ENCODE measurements around the gene CEP131.

CEP131 gene

DNA sequence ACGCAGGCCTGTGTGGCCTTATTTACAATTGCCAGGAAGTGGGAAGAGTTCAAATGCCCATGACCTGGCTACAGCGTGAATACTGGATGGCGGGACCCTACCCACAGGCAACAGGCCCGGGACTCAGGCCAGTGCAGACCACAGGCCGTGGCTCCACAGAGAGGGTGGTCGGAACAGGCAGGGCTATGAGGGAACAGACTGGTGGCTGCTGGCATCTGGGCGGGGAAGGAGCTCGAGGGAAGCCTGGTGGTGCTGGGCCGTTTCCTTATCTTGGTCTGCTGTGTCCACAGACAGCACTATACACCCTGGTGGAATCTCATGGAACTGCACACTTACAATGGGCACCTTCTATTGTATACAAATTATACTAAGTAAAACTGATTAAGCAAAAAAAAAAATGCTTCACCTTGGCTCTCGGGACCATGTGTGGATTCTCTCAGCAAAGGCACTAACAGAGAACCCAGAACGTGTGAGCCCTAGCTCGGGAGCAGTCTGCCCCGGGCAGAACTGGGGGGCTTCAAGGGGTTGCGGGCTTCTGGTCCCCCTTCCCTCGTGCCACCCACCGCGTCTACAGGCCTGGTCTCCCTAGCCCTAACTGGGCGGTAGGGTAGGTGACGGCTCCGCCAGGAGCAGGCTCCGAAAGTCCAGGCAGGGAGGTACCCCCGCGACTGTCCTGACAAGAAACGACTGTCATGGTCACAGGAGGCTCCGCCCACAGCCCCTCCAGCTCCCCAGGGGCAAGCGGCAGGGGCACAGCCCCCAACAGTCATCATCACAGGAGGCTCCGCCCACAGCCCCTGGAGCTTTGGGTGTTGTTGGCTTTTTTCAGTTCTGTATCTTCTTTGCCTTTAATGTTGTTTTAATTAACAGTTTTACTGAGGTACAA lies 21.8 kb downstream of the CEP131 start:
- DNase-seq (ENCODE audit: low read depth in 1 of 2, low spot score in 1 of 2), result no peak

DNA sequence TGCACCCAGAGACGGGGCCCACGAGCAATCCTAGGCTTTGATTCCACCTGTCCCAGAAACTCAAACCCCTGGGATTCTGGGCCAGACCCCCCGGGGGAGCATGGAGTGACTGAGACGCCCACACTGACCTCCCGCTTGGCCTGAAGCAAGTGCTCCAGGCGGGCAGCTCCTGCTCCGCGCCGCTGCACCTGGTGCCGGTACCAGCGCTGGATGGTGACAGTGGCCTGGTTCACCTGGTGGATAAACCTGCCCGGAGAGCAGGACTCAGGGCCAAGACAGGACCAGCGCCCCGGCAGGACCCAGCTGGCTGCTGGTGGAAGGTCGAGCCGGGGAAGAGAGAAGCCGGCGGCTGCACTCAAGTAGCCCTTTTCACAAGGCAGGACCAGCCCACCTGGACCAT lies 22.6 kb downstream of the CEP131 start:
- DNase-seq (ENCODE audit: low read depth in 1 of 2, low spot score in 1 of 2), result no peak

DNA sequence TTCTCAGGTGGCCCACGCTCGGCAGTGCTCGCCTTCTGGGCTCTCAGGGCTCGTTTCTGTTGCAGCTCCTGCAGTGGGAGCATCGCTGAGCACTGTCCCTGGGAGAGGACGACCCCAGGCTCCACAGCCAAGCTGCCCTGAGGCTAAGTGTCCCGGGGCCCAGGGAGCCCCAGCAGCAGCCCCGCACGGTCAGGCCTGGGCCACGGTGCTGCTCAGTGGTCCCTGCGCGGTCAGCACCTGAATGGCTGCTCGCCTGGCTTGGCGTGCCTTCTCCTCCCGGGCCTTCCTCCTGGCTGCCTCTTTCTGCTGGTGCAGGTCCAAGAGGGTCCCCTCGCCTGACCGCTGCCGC lies 23.3 kb downstream of the CEP131 start:
- DNase-seq (ENCODE audit: low read depth in 1 of 2, low spot score in 1 of 2), result no peak

DNA sequence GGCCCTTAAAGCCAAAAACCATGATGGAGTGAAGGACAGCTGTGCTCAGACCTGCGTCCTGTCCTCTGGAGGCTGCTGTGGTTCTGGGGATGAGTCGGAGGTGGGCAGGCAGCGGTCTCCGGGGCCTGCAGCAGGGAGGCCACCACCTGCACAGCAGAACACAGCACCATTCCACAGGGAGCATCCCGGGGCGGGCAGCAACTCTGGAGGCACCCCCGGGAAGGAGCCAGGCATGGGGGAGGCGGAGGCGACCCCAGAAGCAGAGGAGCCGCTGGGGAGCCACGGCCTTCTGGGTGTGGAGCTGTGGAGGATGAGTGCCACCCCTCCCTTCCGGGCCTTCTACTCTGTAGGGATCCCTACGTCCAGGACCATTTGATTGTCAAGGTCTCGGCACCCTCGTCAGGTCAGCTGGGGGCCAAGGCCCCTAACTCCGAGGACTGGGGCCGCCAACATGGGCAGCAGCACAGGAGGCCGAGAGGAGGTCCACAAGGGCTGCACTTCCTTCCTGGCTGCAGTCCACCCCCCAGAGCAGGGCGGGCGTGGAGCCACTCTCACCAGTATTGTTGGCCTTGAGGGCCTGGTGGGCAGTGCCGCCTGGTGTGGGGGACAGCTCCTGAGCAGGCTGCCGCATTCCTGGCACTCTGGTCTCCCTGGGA lies 23.8 kb downstream of the CEP131 start:
- DNase-seq (ENCODE audit: low read depth in 1 of 2, low spot score in 1 of 2), result no peak

DNA sequence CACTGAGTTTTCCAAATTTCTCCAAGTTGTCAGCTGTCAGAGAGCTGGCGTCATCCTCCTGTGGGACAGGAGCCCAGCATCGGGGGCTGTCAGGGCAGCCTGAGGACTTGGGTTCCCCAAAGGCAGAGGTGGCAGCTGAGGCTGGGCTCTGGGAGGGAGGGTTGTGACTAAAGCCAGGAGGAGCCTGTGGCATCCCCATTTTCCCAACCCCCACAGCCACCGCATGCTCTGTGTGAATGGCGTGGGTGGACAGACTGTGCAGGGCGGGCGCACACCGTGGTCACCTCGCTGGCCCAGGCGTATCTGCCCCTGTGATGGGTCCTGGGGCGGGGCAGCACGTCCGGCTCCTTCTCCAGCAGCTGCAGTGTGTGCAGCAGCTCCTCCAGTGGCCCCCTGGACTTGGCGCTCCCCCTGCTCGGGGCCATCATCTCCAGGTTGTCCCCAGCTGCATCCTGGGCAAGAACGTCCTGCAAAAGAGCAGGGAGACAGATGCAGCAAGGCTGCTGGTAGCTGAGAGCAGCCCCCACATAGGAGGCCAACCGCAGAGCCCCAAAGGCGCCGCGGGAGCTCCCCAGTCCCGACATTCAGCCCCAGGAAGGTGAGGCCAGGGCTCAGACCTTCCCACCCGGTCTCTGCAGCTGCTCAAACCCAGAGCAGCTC lies 24.8 kb downstream of the CEP131 start:
- no peak for DNase-seq (ENCODE audit: low read depth in 1 of 2, low spot score in 1 of 2)

DNA sequence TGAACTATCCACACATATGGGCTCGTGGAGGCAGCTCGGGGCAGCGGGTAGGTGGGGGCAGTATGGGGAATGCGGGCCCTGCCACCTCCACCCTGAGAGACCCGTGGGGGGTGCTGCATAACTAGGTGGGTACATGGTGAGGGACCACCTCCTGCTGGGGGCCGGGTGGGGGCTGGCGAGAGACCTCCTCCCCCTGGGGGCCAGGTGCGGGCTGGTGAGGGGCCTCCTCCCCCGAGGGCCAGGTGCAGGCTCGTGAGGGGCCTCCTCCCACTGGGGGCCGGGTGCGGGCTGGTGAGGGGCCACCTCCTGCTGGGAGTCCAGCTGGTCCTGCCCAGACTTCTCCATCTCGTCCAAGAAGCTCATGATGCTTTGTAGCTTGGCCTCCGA lies 25.4 kb downstream of the CEP131 start:
- DNase-seq (ENCODE audit: low read depth in 1 of 2, low spot score in 1 of 2), result no peak

DNA sequence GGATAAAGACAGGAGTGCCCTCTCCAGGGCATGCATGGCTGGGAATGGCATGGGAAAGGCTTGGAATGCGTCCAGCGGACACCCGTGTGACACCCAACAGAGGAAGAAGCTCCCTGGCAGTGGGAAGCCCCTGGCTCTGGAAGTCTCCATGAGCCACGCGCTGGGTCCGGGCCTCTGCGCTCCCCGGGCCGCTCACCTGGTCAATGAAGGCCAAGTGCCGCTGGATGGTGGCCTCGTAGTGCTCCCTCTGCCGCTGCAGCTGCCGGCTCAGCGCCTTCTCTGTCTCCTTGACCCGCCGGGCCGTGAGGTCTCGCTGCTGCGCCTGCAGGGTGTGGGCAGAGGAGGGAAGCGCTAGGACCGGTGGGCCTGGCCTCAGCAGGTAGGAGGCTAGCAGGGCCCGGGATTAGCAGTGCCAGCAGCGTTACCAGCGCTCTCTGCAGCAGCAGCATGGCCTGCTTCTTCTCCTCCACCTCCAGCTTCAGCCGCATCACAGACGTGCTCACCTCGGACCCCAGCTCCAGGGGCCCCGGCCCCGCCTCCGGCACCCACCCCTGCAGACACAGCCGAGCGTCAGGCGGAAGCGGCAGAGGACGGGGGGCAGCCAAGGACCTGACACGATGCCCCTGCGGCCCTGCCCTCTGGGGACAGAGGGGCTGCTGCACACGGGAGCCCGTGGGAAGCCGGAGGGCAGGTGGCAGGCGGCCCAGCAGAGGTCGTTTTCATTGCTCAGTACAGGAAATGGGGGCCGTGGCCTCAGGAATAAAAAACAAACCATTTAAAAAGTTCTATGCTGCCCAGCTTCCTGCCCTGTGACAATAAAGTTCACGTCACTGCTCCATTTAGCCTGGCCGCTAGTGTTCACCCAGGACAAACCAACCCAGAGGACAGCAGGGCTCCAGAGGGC lies 26.0 kb downstream of the CEP131 start:
- no peak for DNase-seq (ENCODE audit: low read depth in 1 of 2, low spot score in 1 of 2)

DNA sequence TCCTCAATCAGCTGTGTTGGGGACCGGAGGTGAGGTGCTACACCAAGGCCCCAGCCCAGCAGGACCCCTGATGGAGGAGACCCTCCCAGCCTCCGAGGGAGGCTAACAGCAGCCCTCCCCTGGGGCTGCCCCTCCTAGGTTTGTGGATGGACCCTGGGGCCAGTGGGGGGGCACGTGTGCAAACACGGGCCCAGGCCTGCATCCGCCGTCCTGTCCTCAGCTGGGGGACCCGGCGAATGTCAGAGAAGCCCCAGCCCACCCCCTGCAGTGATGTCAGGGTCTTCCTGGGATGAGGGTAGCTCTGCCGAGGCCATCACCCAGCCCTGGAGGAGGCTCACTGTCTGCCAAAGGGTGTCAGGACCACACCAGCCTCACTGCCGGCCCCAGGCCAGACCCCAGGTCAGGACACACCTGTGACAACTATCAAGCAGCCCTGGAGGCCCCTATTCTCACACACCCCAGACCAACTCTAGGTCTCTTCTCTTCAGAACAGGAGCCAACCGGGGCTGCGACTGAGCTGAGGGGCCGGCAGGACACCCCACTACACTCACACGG lies 26.7 kb downstream of the CEP131 start:
- DNase-seq (ENCODE audit: low read depth in 1 of 2, low spot score in 1 of 2), result no peak

DNA sequence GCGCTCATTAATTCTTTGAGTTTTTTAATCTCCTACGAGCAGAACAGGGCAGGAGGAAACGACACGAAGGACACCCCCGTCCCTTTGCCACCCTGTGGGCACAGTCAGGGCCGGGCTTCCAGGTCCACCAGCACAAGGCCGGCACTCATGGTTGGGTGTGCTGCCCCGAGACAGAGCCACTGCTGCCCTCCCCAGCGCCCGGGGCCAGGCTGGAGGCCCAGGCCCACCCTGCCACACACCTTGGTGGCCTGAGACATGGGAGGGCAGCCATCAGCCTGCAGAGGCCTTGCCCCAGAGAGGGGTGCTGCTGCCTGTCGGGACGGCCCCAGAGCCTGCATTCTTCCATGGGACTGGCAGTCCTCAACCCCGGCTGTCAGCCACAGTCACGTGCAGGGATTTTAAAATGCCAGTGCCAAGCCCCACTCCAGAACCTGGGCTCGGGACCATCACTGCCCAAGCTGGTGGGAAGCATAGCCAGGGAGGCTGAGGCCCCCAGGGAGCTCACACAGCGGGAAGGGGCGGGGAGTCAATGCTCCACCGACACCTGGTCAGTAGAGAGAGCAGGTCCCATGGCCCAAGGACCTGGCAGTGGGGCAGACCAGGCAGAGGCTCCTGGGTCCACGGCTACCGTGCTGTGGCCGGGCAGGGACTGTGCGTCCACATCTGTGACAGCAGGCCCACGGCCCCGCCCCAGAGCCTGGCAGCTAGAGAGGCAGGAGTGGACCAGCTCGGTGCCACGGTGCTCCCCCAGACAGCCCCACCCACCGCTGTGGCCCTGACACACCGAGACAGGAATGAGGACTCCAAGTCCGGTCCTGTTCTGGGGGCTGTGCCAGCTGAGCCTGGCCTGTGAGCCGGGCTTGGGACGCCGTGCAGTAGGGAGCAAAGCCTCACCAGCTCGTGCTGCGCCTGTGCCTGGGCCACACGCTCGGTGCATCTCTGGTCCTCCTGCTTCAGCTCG lies 27.5 kb downstream of the CEP131 start:
- DNase-seq (ENCODE audit: low read depth in 1 of 2, low spot score in 1 of 2), result no peak

DNA sequence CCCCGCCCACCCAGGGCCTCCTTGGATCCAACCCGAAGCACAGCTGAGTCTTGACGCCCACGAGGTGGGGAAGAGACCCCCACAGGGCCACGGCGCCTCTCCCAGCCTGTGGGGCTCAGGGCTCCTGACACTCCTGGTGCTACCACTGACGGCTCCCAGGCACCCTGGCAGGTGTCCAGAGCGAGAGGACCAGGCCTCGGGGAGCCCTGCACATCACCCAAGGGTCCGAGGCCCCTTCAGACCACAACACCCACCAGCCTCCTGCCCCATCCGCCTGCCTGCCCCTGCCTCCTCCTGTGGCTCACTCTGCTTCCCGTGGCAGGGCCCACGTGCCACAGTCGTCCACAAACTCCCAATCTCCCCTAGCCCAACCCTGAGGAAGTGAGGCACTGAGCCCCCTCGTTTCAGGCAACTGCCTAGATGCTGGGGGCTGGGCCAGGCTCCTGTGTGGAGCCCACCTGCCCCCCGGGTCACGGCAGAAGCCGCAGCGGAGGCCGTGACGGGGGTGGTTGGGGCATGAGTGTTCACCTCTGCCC lies 28.5 kb downstream of the CEP131 start:
- no peak for DNase-seq (ENCODE audit: low read depth in 1 of 2, low spot score in 1 of 2)

DNA sequence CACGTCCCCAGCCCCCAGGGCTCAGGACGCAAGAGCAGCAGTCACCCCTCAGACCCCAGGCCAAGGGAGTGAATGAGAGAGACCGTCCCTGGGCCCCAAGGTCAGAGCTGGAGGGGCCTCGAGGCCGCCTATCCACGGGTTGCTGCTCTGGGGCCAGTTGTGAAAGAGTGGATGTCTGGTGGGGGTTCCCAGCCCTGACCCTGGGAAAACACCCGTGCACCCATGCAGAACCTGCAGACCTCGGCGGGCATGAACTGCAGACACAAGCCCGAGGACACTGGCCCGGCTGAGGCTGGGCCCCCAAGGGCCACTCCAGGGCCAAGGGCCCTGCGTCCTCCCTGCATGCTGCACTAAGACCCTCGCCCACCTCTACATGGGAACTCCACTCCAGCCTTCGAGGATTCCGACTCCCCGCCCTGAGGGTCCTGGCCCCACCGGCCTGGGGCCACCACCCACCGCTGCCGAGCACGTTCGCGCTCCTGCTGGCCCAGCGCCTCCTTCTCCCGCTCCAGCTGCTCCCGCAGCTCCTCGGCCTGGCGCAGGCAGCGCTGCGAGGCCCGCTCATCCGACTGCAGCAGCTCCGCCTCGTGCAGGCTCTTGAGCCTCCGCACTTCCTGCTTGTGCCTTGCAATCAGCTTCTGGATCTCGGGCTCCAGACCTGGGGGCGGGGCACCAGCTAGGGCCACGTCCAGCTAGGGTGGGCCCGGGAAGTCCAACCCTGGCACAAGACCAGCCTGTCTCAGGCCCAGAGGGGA lies 29.1 kb downstream of the CEP131 start:
- DNase-seq (ENCODE audit: low read depth in 1 of 2, low spot score in 1 of 2), result no peak

DNA sequence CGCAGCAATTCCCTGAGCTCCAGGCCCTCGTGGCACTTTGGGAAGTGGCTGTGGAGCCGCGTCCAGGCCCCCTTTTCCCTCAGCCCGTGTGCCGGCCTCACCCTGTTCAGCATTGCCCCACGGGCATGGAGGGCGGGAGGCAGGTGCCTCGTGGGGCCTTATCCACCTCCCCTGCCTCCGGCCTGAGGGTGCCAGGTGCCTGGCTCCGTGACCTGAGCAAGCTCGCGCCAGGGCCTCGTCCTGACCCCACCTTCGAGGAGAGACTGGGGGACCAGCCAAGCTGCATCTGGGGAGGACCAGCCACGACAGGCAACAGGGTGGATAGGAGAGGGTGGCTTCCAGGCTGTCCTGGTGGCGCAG lies 29.7 kb downstream of the CEP131 start:
- no peak for DNase-seq (ENCODE audit: low read depth in 1 of 2, low spot score in 1 of 2)

DNA sequence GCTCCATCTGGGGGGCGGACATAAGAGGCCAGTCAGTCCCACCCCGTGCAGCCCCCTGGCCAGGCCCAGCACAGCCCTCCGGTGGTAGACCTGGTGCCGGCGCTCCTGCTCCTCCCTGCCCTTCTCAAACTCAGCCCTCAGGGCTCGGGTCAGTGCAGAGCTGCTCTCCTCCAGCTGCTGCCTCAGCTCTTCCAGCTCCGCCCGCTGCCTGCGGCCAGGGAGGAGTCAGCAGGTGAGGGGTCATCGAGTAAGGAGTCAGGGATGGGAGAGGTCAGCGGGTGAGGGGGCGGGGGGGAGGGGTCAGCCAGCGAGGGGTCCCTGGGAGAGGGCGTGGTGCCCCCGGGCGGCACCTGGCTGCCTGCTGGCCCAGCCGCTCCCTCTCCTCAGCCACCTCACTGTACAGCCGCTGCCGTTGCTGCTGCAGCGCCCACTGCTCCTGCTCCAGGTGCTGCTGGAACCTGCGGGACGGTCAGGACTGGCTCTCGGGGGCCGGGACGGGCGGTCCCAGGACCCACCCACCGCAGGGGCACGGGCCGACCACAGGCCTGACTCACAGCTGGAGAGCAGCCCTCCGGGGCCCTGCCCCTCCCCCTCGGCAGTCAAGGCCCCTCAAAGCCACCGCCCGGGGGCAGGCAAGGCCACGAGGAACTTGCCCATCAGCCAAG lies 30.2 kb downstream of the CEP131 start:
- no peak for DNase-seq (ENCODE audit: low read depth in 1 of 2, low spot score in 1 of 2)

DNA sequence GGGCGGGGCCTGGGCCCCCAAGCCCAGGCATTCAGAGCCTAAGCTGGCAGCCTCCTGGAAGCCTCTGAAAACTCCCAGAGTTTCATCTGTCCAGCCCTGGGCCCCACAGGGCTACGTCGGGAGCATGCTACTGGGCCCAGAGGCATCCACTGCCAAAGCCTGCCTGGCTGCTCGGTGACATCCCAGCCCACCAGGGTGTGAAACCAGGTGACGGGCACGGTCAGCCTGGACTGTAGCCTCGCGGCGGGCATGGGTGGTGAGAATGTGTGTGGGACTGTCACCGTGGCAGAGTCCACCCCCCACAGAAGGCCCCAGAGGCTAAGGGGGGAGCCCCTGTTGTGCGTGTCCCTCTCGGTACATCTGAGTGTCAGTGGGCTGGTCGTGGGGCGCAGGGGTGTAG lies 31.1 kb downstream of the CEP131 start:
- no peak for DNase-seq (ENCODE audit: low read depth in 1 of 2, low spot score in 1 of 2)

DNA sequence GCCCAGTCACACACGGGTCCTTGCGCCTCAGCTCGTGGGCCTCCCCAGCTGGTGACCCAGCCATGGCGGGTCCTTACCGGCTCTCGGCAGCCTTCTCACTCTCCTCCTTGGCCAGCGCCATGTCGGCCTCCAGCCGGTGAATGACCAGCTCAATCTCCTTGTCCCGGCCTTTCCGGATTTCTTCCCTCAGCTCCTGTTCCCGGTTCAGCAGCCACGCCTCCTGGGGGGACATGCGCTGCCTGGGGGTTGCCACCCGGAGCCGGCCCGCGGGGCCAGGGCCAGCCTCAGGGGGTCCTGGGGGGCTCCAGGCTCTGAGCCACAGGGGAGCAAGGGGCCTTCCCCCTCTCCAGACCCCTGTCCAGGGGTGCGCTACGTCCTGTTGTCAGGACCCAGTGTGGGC lies 31.6 kb downstream of the CEP131 start:
- DNase-seq (ENCODE audit: low read depth in 1 of 2, low spot score in 1 of 2), result no peak

DNA sequence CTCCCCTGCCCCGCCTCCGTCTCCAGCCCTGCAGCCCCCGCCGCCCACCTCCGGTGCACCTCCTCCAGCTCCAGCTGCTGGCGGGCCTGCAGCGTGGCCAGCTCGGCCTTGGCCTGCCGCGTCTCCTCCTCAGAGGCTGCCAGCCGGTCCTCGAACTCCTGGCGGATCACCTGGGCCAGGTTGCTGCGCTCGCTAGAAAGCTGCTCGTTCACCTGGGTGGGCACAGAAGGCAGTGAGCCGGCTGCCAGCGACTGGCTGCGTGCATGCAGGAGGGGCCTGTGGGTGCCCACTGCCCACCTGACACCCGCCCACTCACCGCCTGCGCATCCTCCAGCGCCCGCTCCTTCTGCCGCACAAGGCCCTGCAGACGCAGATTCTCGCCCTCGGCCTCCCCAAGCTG lies 32.2 kb downstream of the CEP131 start:
- no peak for DNase-seq (ENCODE audit: low read depth in 1 of 2, low spot score in 1 of 2)

DNA sequence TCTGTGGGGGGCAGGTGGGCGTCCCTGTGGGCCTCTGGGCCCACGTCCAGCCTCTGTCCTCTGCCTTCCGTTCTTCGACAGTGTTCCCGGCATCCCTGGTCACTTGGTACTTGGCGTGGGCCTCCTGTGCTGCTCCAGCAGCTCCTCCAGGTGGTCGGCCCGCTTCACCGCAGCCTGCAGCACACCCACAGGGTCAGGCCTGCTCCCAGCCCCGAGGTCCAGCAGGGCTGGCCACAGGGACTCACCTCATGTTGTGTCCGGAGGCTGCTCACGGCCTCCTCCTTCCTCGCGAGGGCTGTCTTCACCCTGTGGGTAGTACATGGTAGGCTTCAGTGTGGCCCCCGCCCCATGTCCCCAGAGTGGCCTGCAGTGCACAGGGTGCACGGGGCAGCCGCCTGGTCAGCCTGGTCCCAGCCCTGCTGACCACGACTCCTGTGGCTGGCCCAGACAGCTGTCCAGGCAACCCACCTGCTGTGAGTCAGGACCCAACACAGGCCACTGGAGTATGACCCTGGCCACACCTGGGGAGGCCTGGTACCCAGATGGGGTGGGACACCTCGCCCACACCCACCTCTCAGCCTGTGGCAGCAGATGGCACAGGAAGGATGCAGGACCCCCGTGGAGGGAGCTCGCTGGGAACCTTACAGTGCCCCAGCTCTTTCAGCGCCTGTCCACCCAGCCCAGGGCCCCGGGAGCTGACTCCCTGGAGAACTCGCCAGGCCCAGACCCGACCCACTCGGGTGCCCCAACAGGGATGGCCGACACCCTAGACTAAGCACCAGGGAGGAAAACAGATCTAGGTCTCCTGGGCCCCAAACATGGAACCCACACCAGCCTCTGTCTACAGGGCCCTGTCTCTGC lies 32.9 kb downstream of the CEP131 start:
- no peak for DNase-seq (ENCODE audit: low read depth in 1 of 2, low spot score in 1 of 2)

Measured in activated T-helper 1 cell treated with anti-CD3 and anti-CD28 coated beads, Interleukin-2, amount 50 U/mL, for 16 hours (primary cell).